AG09309 (cell line): ENCODE results near the gene MALRD1.

Experiments used
- DNase-seq: peaks from one replicate; pipeline ENCODE4 v3.0.0-alpha.2; 2010; ENCODE audit warnings: low read depth
- H3K4me3 ChIP-seq: 2 replicates; pipeline ENCODE4 v1.5.1; 2011; ENCODE audit warnings: mild to moderate bottlenecking, low read depth, low read length, moderate library complexity; ENCODE audit not compliant: control insufficient read depth
- TF ChIP-seq, protein P1 (sequence below): IDR thresholded peaks from 2 replicates; pipeline ENCODE4 v1.5.1; 2011; ENCODE audit warnings: mild to moderate bottlenecking, low read depth, low read length, inconsistent platforms; ENCODE audit not compliant: insufficient read depth, control insufficient read depth; ENCODE audit errors: missing control alignments

The MALRD1 gene

DNA sequence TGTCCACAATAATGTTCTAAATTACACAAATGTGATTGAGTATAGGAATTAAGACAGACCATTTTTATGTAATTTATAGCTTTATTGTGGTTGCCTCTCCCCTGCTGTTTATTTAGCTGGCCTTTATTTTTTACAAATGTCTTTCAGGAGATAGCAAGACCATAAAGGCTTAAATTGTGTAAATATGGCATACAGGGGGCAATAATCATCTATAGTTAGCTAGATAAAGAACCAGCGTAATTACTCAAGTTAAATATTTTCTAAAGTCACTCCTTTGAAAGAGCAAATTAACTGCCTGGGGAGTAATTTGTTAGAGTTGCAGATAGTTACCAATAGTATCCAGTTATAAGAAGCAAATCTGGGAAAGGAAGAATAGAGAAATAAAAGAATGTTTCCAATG lies at the start of gene MALRD1:
Gene MALRD1 (plus strand): TSS at position 313 of the 400 bp plus-strand sequence. CDS start 138 bp downstream, outside the sequence.
- H3K4me3 ChIP-seq, result no peak within 1 kb of the TSS
- TF ChIP-seq, protein P1, sequence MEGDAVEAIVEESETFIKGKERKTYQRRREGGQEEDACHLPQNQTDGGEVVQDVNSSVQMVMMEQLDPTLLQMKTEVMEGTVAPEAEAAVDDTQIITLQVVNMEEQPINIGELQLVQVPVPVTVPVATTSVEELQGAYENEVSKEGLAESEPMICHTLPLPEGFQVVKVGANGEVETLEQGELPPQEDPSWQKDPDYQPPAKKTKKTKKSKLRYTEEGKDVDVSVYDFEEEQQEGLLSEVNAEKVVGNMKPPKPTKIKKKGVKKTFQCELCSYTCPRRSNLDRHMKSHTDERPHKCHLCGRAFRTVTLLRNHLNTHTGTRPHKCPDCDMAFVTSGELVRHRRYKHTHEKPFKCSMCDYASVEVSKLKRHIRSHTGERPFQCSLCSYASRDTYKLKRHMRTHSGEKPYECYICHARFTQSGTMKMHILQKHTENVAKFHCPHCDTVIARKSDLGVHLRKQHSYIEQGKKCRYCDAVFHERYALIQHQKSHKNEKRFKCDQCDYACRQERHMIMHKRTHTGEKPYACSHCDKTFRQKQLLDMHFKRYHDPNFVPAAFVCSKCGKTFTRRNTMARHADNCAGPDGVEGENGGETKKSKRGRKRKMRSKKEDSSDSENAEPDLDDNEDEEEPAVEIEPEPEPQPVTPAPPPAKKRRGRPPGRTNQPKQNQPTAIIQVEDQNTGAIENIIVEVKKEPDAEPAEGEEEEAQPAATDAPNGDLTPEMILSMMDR, result no peak
- no peak for DNase-seq

DNA sequence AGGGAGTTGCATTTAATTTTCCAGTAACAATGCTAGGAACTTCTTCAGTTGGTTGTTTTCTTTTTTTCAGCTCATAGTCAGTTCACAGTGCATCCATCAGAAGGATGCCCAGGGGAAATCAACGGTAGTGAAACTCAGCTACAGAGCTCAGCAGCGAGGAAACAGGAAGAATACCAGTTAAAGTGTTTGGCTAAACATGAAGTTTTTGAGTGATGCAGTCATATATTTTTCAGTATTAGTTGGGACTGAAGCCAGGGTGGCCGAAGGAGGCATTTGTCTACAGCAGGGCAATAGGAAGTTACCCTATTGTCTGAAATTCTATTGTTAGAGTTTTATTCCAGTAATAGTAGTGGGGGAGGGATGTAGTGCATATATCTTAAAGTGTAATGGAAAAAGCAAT lies 45.3 kb upstream of the MALRD1 start:
- TF ChIP-seq, protein P1, result no peak
- DNase-seq, result no peak
- no peak overlapping the region for H3K4me3 ChIP-seq

DNA sequence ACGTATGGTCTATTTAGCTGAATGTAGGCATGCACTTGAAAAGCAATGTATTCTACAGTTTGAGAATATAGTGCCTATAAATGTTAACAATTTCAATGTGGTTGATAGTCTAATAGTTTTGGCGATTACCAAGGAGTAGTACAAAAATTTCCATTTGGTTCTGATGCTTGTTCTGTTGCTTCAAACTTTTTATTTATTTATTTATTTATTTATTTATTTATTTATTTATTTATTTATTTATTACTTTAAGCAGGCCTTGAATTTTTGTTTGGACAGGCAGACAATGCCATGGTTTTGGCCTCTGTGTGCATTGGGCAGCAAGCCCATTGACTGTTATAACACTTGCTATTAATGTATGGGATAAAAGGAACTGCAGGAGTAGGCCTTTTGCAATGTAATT lies 36.5 kb upstream of the MALRD1 start:
- no peak for DNase-seq
- TF ChIP-seq, protein P1, result no peak
- no peak overlapping the region for H3K4me3 ChIP-seq

DNA sequence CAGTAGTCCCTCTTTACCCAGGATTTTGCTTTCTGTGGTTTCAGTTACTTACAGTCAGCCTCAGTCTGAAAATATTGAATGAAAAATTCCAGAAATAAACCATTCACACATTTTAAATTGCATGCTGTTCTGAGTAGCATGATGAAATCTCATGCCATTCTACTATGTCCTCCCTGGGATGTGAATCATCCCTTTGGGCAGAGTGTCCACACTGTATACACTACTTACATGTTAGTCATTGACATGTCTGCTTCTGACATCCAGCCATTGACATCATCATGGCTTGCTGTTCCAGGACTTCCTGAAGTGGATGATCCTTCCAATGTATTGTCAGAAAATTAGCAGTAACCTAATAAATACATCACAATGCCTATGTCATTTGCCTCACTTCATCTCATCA lies 34.6 kb upstream of the MALRD1 start:
- TF ChIP-seq, protein P1, result no peak
- no peak for DNase-seq

DNA sequence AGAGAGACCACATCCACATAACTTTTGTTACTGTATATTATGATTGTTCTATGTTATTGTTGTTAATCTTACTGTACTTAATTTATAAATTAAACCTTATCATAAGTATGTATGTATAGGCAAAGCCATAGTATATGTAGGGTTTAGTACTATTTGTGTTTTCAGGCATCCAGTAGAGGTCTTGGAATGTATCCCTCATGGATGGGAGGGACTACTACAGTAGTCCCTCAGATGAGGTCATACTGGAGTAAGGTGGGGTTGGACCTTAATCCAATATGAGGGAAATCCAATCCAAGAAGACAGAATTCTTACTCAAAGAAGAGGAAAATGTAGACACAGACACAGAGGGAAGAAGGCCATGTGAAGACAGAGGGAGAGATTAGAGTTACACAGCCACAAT lies 34.1 kb upstream of the MALRD1 start:
- H3K4me3 ChIP-seq, result no peak overlapping the region
- TF ChIP-seq, protein P1, result no peak
- DNase-seq, result no peak

More for the DNA sequence above, 34.6 kb upstream of the MALRD1 start:
- no peak overlapping the region for H3K4me3 ChIP-seq

DNA sequence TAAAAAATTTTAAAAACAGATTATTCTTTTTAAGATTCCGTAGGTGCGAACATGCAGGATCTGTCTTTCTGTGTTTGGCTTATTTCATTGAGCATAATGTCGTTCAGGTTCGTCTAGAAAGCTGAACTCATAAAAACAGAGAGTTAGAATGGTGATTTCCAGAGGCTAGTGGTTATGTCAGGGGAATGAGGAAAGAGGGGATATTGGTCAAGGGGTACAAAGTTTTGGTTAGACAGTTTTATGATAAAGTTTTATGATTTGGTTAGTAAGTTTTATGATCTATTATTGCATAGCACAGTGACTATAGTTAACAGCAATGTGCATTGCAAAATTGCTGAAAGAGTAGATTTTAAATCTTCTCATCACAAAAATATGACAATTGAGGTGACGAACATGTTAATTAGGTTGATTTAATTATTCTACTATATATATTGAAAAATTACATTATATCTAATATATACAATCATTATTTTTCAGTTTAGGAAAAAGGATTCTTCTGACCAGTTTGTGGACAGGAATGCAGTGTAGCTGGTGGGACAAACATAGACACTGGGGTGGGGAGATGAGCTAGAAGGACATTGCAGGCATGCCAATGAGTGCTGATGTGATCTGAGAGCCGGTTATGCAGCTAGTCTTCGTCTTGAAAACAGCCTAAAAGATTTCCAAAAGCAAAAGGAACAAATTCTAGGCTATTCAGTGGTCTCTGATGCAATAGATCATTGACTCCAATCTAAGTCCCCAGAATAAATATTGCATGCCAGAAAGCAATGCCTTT lies 31.3 kb upstream of the MALRD1 start:
- TF ChIP-seq, protein P1, result no peak
- no peak overlapping the region for H3K4me3 ChIP-seq

More for the DNA sequence above, 31.3 kb upstream of the MALRD1 start:
- no peak for DNase-seq
